Neural progenitor cell (in vitro differentiated cells): Measurements from ENCODE around the gene TEX19.

Experiments used
- CTCF ChIP-seq: fragments of 200-600 bp; sonication (generic); IDR thresholded peaks from 2 replicates; pipeline ENCODE4 v1.5.1; 2017; ENCODE audit warnings: antibody characterized with exemption, mild to moderate bottlenecking
- EZH2 ChIP-seq: fragments of 200-600 bp; sonication (generic); IDR thresholded peaks from 2 replicates; pipeline ENCODE4 v1.6.1; 2017; ENCODE audit warnings: antibody characterized with exemption, mild to moderate bottlenecking, moderate library complexity
- EZH2phosphoT487 ChIP-seq: fragments of 200-600 bp; sonication (generic); IDR thresholded peaks from 2 replicates; pipeline ENCODE4 v1.6.1; 2017; ENCODE audit warnings: antibody characterized with exemption

GRCh38 chr17:82373731-82374625 is 14.9 kb downstream of the TEX19 start:
- TF ChIP-seq CTCF (no peak), EZH2phosphoT487 (no peak), EZH2 (no peak)
